Amniotic epithelial cell (primary cell): Measurements from ENCODE around the gene DDX17.

ENCODE experiments used
- DNase-seq: peaks from one replicate; pipeline ENCODE4 v3.0.0-alpha.2; 2010; ENCODE audit warnings: low read depth

DDX17 gene

GRCh38 chr22:38448945-38449745 is 57.0 kb downstream of the DDX17 start:
- DNase-seq, result no peak

GRCh38 chr22:38446018-38446601 is 60.0 kb downstream of the DDX17 start:
- DNase-seq, result no peak

DNA sequence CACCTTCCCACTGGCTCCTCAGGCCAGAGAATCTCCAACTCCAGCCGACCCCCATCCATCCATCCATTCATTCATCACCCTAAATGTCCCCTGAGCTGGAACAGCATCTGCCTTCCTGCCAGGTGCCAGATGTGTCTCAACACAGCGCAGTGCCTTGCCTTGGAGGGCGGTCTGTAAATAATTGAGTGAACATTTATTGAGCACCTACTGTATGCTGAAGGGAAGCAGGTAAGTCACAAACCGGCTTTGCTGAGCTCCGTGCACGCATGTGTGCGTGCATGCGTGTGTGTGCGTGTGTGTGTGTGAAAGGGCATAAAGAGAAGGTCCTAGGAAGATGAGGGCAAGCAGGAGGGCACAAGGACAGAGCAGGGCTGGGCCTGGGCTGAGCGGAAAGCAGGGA is 61.3 kb downstream of the DDX17 start:
- no peak for DNase-seq

DNA sequence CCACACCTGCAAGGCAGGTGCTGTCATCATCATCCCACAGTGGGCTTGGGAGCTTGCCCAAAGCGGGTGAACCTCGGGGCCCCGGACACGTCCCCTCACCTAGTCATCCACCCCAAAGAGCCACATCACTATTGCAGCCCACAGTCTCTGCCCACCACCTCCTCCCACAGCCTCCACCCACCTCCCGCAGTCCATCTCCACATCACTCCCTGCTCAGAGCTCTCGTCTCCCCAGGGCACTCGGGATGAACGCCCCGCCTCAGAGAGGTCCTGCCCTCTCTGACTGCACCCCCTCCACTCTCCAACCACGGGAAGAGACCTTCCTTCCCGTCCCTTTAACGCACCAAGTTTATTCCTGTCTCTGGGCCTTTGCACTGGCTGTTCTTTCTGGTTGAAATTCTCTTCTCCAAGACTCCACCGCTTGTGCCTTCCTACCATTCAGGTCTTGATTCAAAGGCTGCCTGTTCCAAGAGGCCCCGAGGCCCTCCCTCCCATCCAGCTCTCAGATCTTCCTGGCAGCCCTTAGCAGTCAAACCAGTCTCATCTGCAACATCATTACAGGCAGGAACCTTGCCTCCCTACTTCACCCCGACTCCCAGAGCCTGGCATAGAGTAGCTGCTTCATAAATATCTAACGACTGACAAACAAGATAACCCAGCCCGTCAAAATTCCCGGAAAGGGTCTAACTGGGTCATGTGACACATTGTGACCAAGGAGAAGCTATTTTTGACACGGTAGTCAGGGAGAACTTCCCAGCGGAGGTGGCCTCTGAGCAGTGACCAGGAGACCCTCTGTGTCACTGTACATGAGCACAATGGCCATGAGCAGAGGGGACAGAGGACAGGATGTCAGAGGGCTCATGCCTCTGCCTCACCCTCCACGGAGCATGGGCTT is 62.2 kb downstream of the DDX17 start:
- no peak for DNase-seq

- no peak for DNase-seq
Measured at GRCh38 chr22:38442967-38443627, 63.0 kb downstream of the DDX17 start.

- no peak for DNase-seq
Measured at GRCh38 chr22:38441620-38442287, 64.4 kb downstream of the DDX17 start.

GRCh38 chr22:38440747-38441350 is 65.3 kb downstream of the DDX17 start:
- DNase-seq, result no peak

GRCh38 chr22:38437416-38437815 is 68.7 kb downstream of the DDX17 start:
- peak; percentile 36 for DNase-seq

GRCh38 chr22:38436629-38437395 is 69.3 kb downstream of the DDX17 start:
- DNase-seq, result no peak

GRCh38 chr22:38435965-38436364 is 70.1 kb downstream of the DDX17 start:
- no peak for DNase-seq

DNA sequence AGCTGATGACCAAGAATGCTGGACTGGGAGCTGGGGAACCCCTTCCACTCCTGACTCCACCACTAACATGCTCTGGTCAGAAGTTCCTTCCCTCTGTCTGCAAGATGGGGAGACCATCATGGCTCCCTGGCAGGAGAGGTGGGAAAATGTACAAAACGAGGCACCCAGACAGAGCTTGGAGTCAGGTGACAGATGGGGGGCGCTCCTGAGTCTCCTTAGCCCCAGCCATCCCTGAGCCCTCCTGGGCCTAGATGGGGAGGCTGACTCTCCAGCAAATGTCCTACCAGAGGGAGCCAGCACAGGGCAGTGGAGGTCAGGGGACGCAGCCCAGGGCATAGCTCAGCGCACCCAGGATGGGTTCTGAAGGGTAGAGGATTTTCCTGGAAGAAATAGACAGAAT is 71.1 kb downstream of the DDX17 start:
- no peak for DNase-seq

DNA sequence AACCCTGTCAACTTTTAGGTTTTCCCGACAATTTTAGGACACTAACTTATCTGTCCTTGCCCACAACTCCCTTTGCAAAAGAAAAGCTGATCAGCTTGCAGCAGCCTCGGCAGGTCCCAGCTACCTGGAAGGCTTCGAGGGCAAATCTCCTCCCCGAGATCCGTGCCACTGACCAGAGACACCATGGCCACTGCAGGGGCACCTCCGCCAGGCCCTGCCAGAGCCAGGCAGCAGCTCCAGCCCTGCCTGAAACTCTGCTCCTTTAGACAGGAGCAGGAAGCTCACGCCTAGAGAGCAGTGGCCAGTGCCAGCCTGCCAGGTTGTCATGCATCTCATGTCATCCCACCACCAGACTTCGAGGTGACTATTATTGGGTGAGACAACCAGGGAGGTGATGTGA is 72.2 kb downstream of the DDX17 start:
- DNase-seq, result no peak
